ENCODE results near the gene CRIP2.

The CRIP2 gene

DNA sequence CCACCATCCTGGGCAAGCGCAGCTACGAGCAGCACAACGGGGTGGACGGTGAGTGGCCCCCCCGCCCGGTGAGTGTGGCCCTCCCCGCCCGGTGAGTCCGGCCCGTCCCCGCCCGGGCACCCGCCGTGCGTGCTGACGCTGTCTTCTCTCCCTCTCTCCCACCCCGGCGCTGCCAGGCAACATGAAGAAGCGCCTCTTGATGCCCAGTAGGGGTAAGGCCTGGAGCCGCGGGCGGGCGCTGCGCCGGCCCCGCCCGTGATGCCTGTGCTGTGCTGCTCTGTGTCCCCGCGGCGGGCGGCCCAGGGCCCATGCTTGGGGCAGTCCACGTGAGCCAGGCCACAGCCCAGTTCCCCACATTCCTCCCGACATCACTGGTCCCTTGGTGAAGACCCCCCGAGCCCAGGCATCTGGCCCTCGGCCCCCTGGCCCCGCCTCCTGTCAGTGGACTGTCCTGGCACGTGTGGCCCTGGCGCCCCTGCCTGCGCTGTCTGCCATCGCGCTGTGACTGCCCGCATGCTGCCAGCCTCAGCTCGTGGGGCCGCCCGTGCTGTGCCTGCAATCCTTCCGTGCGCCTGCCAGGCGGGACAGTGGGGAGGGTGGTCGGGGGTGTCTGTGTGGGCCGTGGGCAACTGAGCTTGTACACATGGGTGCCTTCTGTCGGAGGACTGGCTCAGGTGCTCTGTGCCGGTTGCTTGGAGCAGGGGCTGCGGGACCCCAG lies 7.9 kb upstream of the CRIP2 start:
- Histone ChIP-seq H3K27ac (ENCODE audit: low read length) (no peak overlapping the region), H2AFZ (ENCODE audit: low read depth, low read length) (no peak overlapping the region), H3K36me3 (ENCODE audit: insufficient read depth, low read length) (peaks cover 73% of the 10 kb centered on the region), H3K4me2 (ENCODE audit: insufficient read depth, low read length) (no peak overlapping the region), H3K27me3 (ENCODE audit: insufficient read depth, low read length, poor library complexity) (no peaks in the 10 kb centered on the region), H4K20me1 (ENCODE audit: insufficient read depth, low read length) (peaks cover 35% of the 10 kb centered on the region), H3K4me3 (ENCODE audit: low read depth in 1 of 2, low read length in 2 of 2) (no peak overlapping the region), H3K9me3 (ENCODE audit: insufficient read depth, low read length, severe bottlenecking) (no peaks in the 10 kb centered on the region), H3K9ac (ENCODE audit: low read depth, low read length) (no peak overlapping the region), H3K4me1 (ENCODE audit: insufficient read depth, low read length) (no peaks in the 10 kb centered on the region), H3K79me2 (ENCODE audit: insufficient read depth, low read length) (no peaks in the 10 kb centered on the region)
- DNase-seq (no peak), ATAC-seq (ENCODE audit: insufficient read depth, low read depth) (no peak)
- TF ChIP-seq, protein P1, sequence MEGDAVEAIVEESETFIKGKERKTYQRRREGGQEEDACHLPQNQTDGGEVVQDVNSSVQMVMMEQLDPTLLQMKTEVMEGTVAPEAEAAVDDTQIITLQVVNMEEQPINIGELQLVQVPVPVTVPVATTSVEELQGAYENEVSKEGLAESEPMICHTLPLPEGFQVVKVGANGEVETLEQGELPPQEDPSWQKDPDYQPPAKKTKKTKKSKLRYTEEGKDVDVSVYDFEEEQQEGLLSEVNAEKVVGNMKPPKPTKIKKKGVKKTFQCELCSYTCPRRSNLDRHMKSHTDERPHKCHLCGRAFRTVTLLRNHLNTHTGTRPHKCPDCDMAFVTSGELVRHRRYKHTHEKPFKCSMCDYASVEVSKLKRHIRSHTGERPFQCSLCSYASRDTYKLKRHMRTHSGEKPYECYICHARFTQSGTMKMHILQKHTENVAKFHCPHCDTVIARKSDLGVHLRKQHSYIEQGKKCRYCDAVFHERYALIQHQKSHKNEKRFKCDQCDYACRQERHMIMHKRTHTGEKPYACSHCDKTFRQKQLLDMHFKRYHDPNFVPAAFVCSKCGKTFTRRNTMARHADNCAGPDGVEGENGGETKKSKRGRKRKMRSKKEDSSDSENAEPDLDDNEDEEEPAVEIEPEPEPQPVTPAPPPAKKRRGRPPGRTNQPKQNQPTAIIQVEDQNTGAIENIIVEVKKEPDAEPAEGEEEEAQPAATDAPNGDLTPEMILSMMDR (IDR thresholded peaks at IDR 0.05; ENCODE audit: borderline replicate concordance, extremely low read depth, low read length, poor library complexity, severe bottlenecking) = no peak
- TF ChIP-seq EZH2 (IDR thresholded peaks at IDR 0.05; ENCODE audit: borderline replicate concordance, low read depth, low read length, severe bottlenecking) = no peak

DNA sequence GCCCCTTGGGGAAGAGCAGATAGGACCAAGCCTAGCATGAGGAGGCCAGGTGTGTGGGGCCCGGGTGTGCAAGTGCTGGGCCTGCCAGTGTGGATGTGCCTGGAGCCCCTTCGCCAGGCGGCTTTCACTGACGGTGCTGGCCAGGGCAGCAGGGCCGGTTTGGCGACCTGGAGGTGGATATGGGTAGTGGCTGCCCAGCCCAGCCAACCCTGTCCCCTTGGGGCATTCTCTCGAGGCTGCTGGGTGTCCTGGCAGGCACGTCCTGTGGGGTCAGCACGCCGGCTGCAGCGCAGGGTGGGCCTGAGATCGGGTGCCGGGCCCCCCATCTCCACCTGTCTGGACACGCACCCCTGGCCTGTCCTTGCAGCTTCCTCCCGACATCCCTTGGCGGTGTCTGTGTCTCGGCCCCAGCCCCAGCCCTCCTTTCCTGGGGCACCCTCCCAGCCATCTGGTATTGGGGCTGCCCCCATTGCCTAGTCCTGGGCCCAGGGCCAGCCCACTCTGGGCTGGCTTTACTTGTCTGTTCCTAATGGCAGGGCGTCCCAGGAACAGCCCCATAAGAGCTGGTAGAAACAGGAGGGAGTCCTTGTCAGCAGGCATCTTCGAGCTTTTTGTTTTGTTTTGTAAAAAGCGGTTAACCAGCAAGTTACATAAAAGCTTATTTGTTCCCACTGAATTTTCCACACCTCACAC lies 7.2 kb upstream of the CRIP2 start:
- no peaks in the 10 kb centered on the region for H3K27me3 ChIP-seq (ENCODE audit: insufficient read depth, low read length, poor library complexity)
- ATAC-seq (ENCODE audit: insufficient read depth, low read depth) (no peak), DNase-seq (no peak)
- no peaks in the 10 kb centered on the region for H3K4me1 ChIP-seq (ENCODE audit: insufficient read depth, low read length)
- H3K4me3 ChIP-seq (ENCODE audit: low read depth in 1 of 2, low read length in 2 of 2) = no peak overlapping the region
- peaks cover 71% of the 10 kb centered on the region for H3K36me3 ChIP-seq (ENCODE audit: insufficient read depth, low read length)
- no peaks in the 10 kb centered on the region for H3K9me3 ChIP-seq (ENCODE audit: insufficient read depth, low read length, severe bottlenecking)
- no peak overlapping the region for H3K4me2 ChIP-seq (ENCODE audit: insufficient read depth, low read length)
- no peak overlapping the region for H3K9ac ChIP-seq (ENCODE audit: low read depth, low read length)
- TF ChIP-seq, protein P1 (IDR thresholded peaks at IDR 0.05; ENCODE audit: borderline replicate concordance, extremely low read depth, low read length, poor library complexity, severe bottlenecking) = no peak
- no peak for TF ChIP-seq EZH2 (IDR thresholded peaks at IDR 0.05; ENCODE audit: borderline replicate concordance, low read depth, low read length, severe bottlenecking)
- H3K27ac ChIP-seq (ENCODE audit: low read length) = no peak overlapping the region
- H4K20me1 ChIP-seq (ENCODE audit: insufficient read depth, low read length) = peaks cover 42% of the 10 kb centered on the region
- H3K79me2 ChIP-seq (ENCODE audit: insufficient read depth, low read length) = no peaks in the 10 kb centered on the region
- H2AFZ ChIP-seq (ENCODE audit: low read depth, low read length) = no peak overlapping the region

DNA sequence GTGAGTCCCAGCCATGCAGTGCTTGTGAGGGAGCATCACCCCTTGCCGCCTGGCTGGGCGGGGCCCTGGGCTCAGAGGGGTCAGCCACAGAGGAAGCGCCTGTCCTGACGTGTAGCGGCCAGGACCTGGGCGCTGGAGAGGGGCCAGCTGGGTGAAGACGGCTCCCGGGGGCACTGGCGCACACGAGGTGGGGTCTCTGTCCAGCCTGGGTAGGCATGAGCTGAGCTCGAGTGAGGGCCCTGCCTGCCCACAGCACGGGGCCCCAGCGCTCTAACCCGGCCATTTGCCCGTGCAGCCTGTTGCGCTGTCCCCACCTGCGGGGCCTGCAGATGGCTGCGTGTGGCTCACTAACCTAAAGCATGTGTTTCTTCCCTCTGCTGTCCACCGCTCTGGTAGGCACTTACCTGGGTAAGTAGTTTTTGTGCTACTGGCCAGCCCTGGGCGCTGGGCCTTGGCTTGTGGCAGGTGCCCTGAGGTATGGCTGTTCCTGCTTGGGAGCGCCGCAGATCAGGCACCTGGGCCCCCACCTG lies 6.6 kb upstream of the CRIP2 start:
- ATAC-seq (ENCODE audit: insufficient read depth, low read depth) (no peak), DNase-seq (no peak)
- Histone ChIP-seq H2AFZ (ENCODE audit: low read depth, low read length) (no peak overlapping the region), H3K9me3 (ENCODE audit: insufficient read depth, low read length, severe bottlenecking) (no peaks in the 10 kb centered on the region), H3K27me3 (ENCODE audit: insufficient read depth, low read length, poor library complexity) (no peaks in the 10 kb centered on the region), H3K9ac (ENCODE audit: low read depth, low read length) (no peak overlapping the region), H3K4me1 (ENCODE audit: insufficient read depth, low read length) (no peaks in the 10 kb centered on the region), H3K4me2 (ENCODE audit: insufficient read depth, low read length) (no peak overlapping the region), H4K20me1 (ENCODE audit: insufficient read depth, low read length) (peaks cover 45% of the 10 kb centered on the region), H3K79me2 (ENCODE audit: insufficient read depth, low read length) (no peaks in the 10 kb centered on the region), H3K27ac (ENCODE audit: low read length) (no peak overlapping the region), H3K36me3 (ENCODE audit: insufficient read depth, low read length) (peaks cover 67% of the 10 kb centered on the region), H3K4me3 (ENCODE audit: low read depth in 1 of 2, low read length in 2 of 2) (no peak overlapping the region)
- TF ChIP-seq, protein P1 (IDR thresholded peaks at IDR 0.05; ENCODE audit: borderline replicate concordance, extremely low read depth, low read length, poor library complexity, severe bottlenecking) = no peak
- TF ChIP-seq EZH2 (IDR thresholded peaks at IDR 0.05; ENCODE audit: borderline replicate concordance, low read depth, low read length, severe bottlenecking) = no peak
